HG02973 (cell line): ENCODE data around the gene ZNF76.
A peak's percentile ranks its signal among the peaks of the same experiment; 100 is the strongest.
"Not testable (repeated sequence)": the region's sequence is repeated elsewhere in the genome, so short reads cannot be mapped to it uniquely, and the experiment has no call there.

Experiments
- ATAC-seq: cut with Tn5 transposase; IDR thresholded peaks from one replicate; pipeline ENCODE4 v1.9.1; 2021; ENCODE audit warnings: moderate library complexity; ENCODE audit not compliant: unreplicated experiment

Gene ZNF76

GRCh38 chr6:35327349-35328027 lies 68.0 kb downstream of the ZNF76 start:
- no peak for ATAC-seq

GRCh38 chr6:35328108-35328723 lies 68.7 kb downstream of the ZNF76 start:
- ATAC-seq: no peak

GRCh38 chr6:35328965-35329364 lies 69.4 kb downstream of the ZNF76 start:
- ATAC-seq: not testable (repeated sequence)

- no peak for ATAC-seq
Observed at GRCh38 chr6:35330541-35331119, 71.1 kb downstream of the ZNF76 start.

GRCh38 chr6:35332074-35332887 lies 72.7 kb downstream of the ZNF76 start:
- ATAC-seq: not testable (repeated sequence)

- ATAC-seq: no peak
Observed at GRCh38 chr6:35341557-35341956, 82.0 kb downstream of the ZNF76 start.

GRCh38 chr6:35342258-35343091 lies 82.9 kb downstream of the ZNF76 start, which contains the start of gene PPARD:
Gene PPARD (plus strand): TSS chr6:35342558. CDS start chr6:35411088, 68,530 bp downstream.
- ATAC-seq: peak; percentile 88

- ATAC-seq: no peak
Observed at GRCh38 chr6:35343092-35343834, 83.7 kb downstream of the ZNF76 start.

- no peak for ATAC-seq
Observed at GRCh38 chr6:35343835-35344550, 84.5 kb downstream of the ZNF76 start.
